CD14-positive monocyte (primary cell): ENCODE data around the gene USP3. TPM values are rescaled to one million over a fixed set of nuclear protein-coding genes. Genes with fewer than 3 reads are reported as not detected.
"Not testable (repeated sequence)": the region's sequence is repeated elsewhere in the genome, so short reads cannot be mapped to it uniquely, and the experiment has no call there.

ENCODE experiments used
- DNase-seq, 3 donors: peaks; one replicate each; pipeline ENCODE4 v3.0.0-alpha.2; 2011 to 2022
- H2AFZ ChIP-seq: 2 replicates; pipeline ENCODE4 v1.6.0; 2012; ENCODE audit warnings: mild to moderate bottlenecking, low read depth, low read length, inconsistent platforms; ENCODE audit not compliant: insufficient read depth, poor library complexity, severe bottlenecking
- H3K27ac ChIP-seq, 2 donors: 1 replicate in 1 of 2; 2 replicates in 1 of 2; pipeline ENCODE4 v1.5.1; 2012 to 2013; ENCODE audit warnings: low read length in 2 of 2, control low read depth in 1 of 2, inconsistent platforms in 1 of 2, low read depth in 1 of 2, mild to moderate bottlenecking in 1 of 2
- H3K27me3 ChIP-seq, 2 donors: one replicate each; pipeline versions ENCODE4 v1.6.0 to v1.6.1; 2011 to 2013; ENCODE audit warnings: low read length in 2 of 2; ENCODE audit not compliant: control insufficient read depth in 2 of 2, insufficient read depth in 2 of 2
- H3K36me3 ChIP-seq, 2 donors: replicated peaks in 1 of 2; 1 replicate in 1 of 2; 2 replicates in 1 of 2; pipeline versions ENCODE4 v1.5.1 to v1.6.1; 2012 to 2013; ENCODE audit warnings: low read length in 2 of 2, control low read depth in 1 of 2, inconsistent platforms in 1 of 2, mild to moderate bottlenecking in 1 of 2; ENCODE audit not compliant: insufficient read depth in 2 of 2, control insufficient read depth in 1 of 2
- H3K4me1 ChIP-seq, 2 donors: 1 replicate in 1 of 2; 2 replicates in 1 of 2; pipeline versions ENCODE4 v1.5.1 to v1.6.1; 2012 to 2013; ENCODE audit warnings: low read length in 2 of 2, control low read depth in 1 of 2, inconsistent platforms in 1 of 2, mild to moderate bottlenecking in 1 of 2, moderate library complexity in 1 of 2; ENCODE audit not compliant: insufficient read depth in 2 of 2, control insufficient read depth in 1 of 2
- H3K4me2 ChIP-seq: replicated peaks from 2 replicates; pipeline ENCODE3; 2012; ENCODE audit warnings: low read length, moderate library complexity, mild to moderate bottlenecking; ENCODE audit not compliant: poor library complexity, severe bottlenecking; ENCODE audit errors: extremely low read depth
- H3K4me3 ChIP-seq, 3 experiments: fragments of 200-600 bp in 1 of 3; sonication (generic) in 1 of 3; replicated peaks in 1 of 3; 1 replicate in 2 of 3; 2 replicates in 1 of 3; pipeline ENCODE4 v1.5.1; 2011 to 2013; ENCODE audit warnings: low read length in 3 of 3, mild to moderate bottlenecking in 3 of 3, control low read depth in 2 of 3, low read depth in 2 of 3, inconsistent platforms in 1 of 3, moderate library complexity in 1 of 3
- H3K79me2 ChIP-seq: 2 replicates; pipeline ENCODE4 v1.6.0; 2012; ENCODE audit warnings: mild to moderate bottlenecking, control low read depth, inconsistent platforms, low read length, moderate library complexity; ENCODE audit not compliant: insufficient read depth
- H3K9ac ChIP-seq: 2 replicates; pipeline ENCODE4 v1.6.0; 2017; ENCODE audit warnings: low read length, mild to moderate bottlenecking; ENCODE audit not compliant: insufficient read depth, poor library complexity, severe bottlenecking
- H3K9me3 ChIP-seq, 2 donors: replicated peaks in 1 of 2; 1 replicate in 1 of 2; 2 replicates in 1 of 2; pipeline versions ENCODE4 v1.5.1 to v1.6.1; 2012 to 2013; ENCODE audit warnings: low read length in 2 of 2, control low read depth in 1 of 2; ENCODE audit not compliant: control insufficient read depth in 1 of 2, insufficient read depth in 1 of 2
- H4K20me1 ChIP-seq: 2 replicates; pipeline ENCODE4 v1.6.0; 2012; ENCODE audit warnings: mild to moderate bottlenecking, low read length, control low read depth, moderate library complexity; ENCODE audit not compliant: insufficient read depth
- H3K27ac Mint-ChIP-seq, 7 donors: one replicate each; pipeline ENCODE4 v1.8.0; 2020; ENCODE audit warnings: mild to moderate bottlenecking in 7 of 7, mixed read lengths in 7 of 7, moderate library complexity in 6 of 7, inconsistent platforms in 2 of 7
- H3K27me3 Mint-ChIP-seq, 3 donors: one replicate each; pipeline ENCODE4 v1.8.0; 2021 to 2022; ENCODE audit warnings: low read depth in 3 of 3, mild to moderate bottlenecking in 3 of 3, mixed read lengths in 3 of 3, moderate library complexity in 3 of 3, inconsistent platforms in 1 of 3
- H3K36me3 Mint-ChIP-seq, 2 donors: one replicate each; pipeline ENCODE4 v1.8.0; 2020; ENCODE audit warnings: mixed read lengths in 2 of 2, inconsistent platforms in 1 of 2, mild to moderate bottlenecking in 1 of 2
- H3K4me1 Mint-ChIP-seq: one replicate; pipeline ENCODE4 v1.8.0; 2020; ENCODE audit warnings: mild to moderate bottlenecking, mixed read lengths
- H3K4me3 Mint-ChIP-seq, 2 donors: one replicate each; pipeline ENCODE4 v1.8.0; 2020; ENCODE audit warnings: mild to moderate bottlenecking in 2 of 2, mixed read lengths in 2 of 2, moderate library complexity in 1 of 2
- H3K9me3 Mint-ChIP-seq, 7 donors: one replicate each; pipeline ENCODE4 v1.8.0; 2020 to 2022; ENCODE audit warnings: mixed read lengths in 7 of 7, mild to moderate bottlenecking in 6 of 7, moderate library complexity in 6 of 7, inconsistent platforms in 2 of 7
- CTCF ChIP-seq: fragments of 200-600 bp; IDR thresholded peaks from one replicate; pipeline ENCODE4 v1.8.0; 2022; ENCODE audit warnings: antibody characterized with exemption, mild to moderate bottlenecking
- WGBS: methylation state at CpG from one replicate; pipeline ENCODE4 v1.1.5; 2013; ENCODE audit warnings: missing lambda C conversion rate; ENCODE audit not compliant: insufficient coverage; 5-methylcytosine and 5-hydroxymethylcytosine counted together
- intact Hi-C, 2 donors: fragments of 100-400 bp; cut with micrococcal nuclease; formaldehyde crosslinking; loops; one replicate each; pipeline versions ENCODE4 v1.15.0 to v1.15.1; 2023
- polyA plus RNA-seq, 3 donors: library from polyadenylated mRNA; depleted of rRNA in 1 of 3; unstranded in 2 of 3; stranded (reverse) in 1 of 3; fragments of 300-500 nt in 2 of 3; fragments of >200 nt in 1 of 3; fragmentation: Illumina TruSeq in 2 of 3; gene quantifications; 1 replicate in 2 of 3; 2 replicates in 1 of 3; pipeline ENCODE4 v1.2.3, GENCODE V29; 2012 to 2021

USP3 gene
- polyA plus RNA-seq, 3 donors = 91.4 to 167 (median 122) TPM

- Mint-ChIP-seq H3K36me3 (peaks cover 18 to 27% of the 10 kb centered on the region in 2 donors), H3K27me3 (no peaks in the 10 kb centered on the region), H3K4me1 (peaks cover 79% of the 10 kb centered on the region), H3K9me3 (peaks cover 0 to 2% (median 0%) of the 10 kb centered on the region in 7 donors), H3K4me3 (no peak overlapping the region), H3K27ac (peak overlapping the region in 5 of 7 donors; percentile 2 to 60 (median 33))
- Histone ChIP-seq H3K79me2 (peaks cover 100% of the 10 kb centered on the region), H3K27me3 (no peaks in the 10 kb centered on the region), H3K9me3 (no peaks in the 10 kb centered on the region), H3K36me3 (peaks cover 5 to 32% of the 10 kb centered on the region in 2 donors), H2AFZ (no peak overlapping the region), H3K27ac (peak overlapping the region in 1 of 2 donors; percentile 68), H3K4me2 (no peak overlapping the region), H4K20me1 (peaks cover 100% of the 10 kb centered on the region), H3K9ac (no peak overlapping the region), H3K4me1 (peaks cover 26 to 66% of the 10 kb centered on the region in 2 donors), H3K4me3 (no peak overlapping the region)
- 100% methylated on average over 1 of the region's 5 CpGs for WGBS
- intact Hi-C loops = no loop called here
- DNase-seq = no peak
- TF ChIP-seq CTCF = no peak
Measured at GRCh38 chr15:63532307-63532744, 27.9 kb downstream of the USP3 start.

GRCh38 chr15:63534888-63535287 is 30.5 kb downstream of the USP3 start:
- Histone ChIP-seq H3K79me2 (peaks cover 100% of the 10 kb centered on the region), H3K27ac (peak overlapping the region in 1 of 2 donors; percentile 30), H3K36me3 (peaks cover 21 to 53% of the 10 kb centered on the region in 2 donors), H3K4me1 (peaks cover 31 to 50% of the 10 kb centered on the region in 2 donors), H4K20me1 (peaks cover 100% of the 10 kb centered on the region)
- peaks cover 37 to 48% of the 10 kb centered on the region in 2 donors for H3K36me3 Mint-ChIP-seq
- intact Hi-C loops, H3K9me3 ChIP-seq, H3K27me3 Mint-ChIP-seq, H3K9me3 Mint-ChIP-seq, DNase-seq, H3K4me2 ChIP-seq, H2AFZ ChIP-seq, H3K4me3 ChIP-seq, H3K9ac ChIP-seq, H3K4me3 Mint-ChIP-seq, H3K27me3 ChIP-seq: not testable (repeated sequence)
- H3K4me1 Mint-ChIP-seq = peaks cover 67% of the 10 kb centered on the region
- WGBS = 100% methylated on average over 1 of the region's 3 CpGs
- H3K27ac Mint-ChIP-seq = peak overlapping the region in 1 of 7 donors; percentile 10
